G401 (cell line): ENCODE results near the gene FKBP5. TPM values are rescaled to one million over a fixed set of nuclear protein-coding genes. Genes with fewer than 3 reads are reported as not detected.
"Not testable (repeated sequence)": the region's sequence is repeated elsewhere in the genome, so short reads cannot be mapped to it uniquely, and the experiment has no call there.

ENCODE experiments used
- DNase-seq: peaks from one replicate; pipeline ENCODE4 v3.0.0-alpha.2; 2015; ENCODE audit warnings: low spot score
- in situ Hi-C: cut with HindIII; loops from 2 replicates; pipeline ENCODE4 v1.10.0; 2016; ENCODE audit warnings: low sequenced_read_pairs, mixed read lengths
- total RNA-seq: library from RNA; depleted of rRNA; stranded (reverse); fragments of >200 nt; shearing (Covaris generic); gene quantifications from 2 replicates; pipeline ENCODE4 v1.2.3, GENCODE V29; 2014

The FKBP5 gene
- total RNA-seq, 1 experiment from 2014 or later: 33.5 TPM

DNA sequence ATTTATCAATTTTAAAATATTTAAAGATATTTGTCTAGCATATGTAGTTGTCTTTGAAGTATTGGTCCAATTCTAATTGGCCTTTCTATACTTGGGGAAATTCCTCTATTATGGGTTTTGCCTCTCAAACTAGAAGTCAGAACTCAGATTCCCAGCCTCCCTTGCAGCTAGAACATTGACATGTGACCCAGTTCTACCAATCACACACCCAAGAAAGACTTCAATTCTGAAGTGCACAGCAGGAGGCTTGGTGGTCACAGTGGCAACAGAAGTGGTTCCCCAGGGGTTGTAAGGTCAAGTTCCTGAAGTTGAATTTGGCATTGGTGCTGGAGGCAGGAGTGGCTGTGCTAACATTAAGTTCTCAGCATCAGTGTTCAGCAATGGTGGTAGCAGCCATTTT is 14.8 kb upstream of the FKBP5 start:
- DNase-seq: no peak
- in situ Hi-C loops: no loop called here

DNA sequence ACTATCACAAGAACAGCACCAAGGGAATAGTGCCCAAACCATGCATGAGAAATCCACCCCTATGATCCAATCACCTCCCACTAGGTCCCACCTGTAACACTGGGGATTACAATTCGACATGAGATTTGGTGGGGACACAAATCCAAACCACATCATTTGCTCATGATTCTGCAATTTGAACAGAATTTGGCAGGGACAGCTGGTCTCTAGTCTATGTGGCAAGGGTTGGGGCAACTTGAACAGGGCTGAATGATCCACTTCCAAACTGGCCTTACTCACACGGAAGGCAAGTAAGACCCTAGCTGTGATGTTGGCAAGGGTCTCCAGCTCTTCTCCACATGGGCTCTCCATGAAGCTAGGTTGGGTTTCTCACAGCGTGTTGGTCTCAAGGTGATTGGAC is 10.1 kb upstream of the FKBP5 start:
- no peak for DNase-seq
- in situ Hi-C loops: no loop called here

DNA sequence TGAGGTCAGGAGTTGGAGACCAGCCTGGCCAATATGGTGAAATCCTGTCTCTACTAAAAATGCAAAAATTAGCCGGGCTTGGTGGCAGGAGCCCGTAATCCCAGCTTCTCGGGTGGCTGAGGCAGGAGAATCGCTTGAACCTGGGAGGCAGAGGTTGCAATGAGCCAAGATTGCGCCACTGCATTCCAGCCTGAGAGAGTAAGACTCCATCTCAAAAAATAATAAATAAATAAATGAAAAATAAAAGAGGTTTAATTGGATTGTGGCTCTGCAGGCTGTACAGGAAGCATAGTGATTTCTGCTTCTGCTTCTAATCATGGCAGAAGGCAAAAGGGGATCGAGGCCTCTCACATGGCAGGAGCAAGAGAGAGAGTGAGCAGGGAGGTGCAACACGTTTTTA is 9.7 kb upstream of the FKBP5 start:
- DNase-seq, in situ Hi-C loops: not testable (repeated sequence)

DNA sequence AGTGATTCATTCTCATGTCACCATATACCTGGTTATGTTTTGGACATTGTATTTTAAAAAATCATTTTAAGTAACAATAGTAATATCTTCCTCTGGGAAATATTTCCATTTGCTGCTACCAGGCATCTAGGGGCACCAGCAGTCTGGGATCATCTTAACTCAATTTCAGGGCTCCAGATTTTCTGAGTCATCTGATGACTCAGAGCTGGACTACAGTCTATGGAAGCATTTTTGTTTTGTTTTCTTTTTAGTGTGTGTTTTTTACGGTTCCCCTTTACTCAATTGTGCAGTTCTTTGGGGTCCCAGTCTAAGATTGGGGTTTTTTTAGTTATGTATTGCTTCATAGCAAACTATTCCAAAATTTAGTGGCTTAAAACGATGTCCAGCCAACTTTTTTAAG is 5.7 kb upstream of the FKBP5 start:
- no peak for DNase-seq
- in situ Hi-C loops: no loop called here

DNA sequence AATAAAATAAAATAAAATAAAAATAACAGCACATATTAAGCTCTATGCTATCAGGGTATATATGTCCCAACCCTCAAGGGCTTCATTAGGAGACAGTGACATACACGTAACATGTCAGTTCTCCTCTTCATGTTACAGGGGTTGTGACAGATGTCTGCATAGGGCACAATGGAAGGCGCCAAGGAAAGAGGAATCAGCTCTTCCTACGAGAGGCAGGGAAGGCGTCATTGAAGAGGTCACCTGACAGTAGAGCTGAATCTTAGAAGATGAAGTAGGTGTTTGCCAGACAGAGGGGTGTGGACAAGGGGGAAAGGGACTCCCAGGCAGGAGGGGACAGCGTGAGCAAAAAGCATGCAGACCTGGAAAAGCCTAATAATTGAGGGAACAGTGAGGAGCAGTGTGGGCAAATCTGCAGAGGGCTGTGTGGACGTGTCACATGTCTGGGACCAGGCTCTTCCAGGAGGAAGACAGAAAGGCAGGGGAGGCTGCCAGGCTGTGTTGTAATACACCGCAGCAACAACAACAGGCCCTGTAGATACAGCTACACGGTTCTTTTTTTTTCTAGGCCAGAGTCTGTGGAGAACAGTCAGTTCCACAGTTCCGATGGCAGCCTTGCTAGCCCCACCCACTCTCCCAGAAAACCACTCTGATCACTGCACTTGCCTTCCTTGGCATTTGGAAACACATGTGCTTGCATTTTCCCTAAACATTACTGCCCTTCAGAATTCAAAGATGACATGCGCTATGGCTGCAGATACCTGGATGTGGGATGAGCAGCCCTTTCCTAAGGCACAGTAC is 2.5 kb upstream of the FKBP5 start:
- DNase-seq: no peak
- in situ Hi-C loops: no loop called here

DNA sequence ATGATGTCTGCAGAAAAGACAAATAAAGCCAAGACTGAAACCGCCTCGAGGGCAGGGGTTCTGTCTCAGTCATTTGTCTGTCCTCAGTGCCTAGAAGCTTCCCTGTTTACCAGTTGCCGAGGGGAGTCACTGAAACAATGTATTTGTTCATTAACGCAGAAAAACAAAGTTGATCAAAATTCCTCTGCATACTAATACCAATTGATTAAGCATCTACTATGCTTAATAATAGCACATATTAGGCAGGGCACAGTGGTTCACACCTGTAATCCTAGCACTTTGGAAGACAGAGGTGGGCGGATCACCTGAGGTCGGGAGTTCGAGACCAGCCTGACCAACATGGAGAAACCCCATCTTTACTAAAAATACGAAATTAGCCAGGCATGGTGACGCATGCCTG is 1.8 kb upstream of the FKBP5 start:
- no peak for DNase-seq
- in situ Hi-C loops: no loop called here

DNA sequence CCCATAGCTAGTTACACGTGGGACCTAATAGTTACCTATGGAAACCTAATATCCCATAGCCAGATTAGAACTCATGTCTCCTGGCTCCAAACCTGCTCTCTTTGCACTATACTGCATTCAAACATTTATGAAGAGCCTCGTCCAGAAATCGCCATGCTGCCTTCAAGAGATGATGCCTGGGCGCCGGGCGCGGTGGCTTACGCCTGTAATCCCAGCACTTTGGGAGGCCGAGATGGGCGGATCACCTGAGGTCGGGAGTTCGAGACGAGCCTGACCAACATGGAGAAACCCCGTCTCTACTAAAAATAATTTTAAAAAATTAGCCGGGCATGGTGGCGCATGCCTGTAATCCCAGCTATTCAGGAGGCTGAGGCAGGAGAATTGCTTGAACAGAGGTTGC is 1.3 kb upstream of the FKBP5 start:
- DNase-seq, in situ Hi-C loops: not testable (repeated sequence)

DNA sequence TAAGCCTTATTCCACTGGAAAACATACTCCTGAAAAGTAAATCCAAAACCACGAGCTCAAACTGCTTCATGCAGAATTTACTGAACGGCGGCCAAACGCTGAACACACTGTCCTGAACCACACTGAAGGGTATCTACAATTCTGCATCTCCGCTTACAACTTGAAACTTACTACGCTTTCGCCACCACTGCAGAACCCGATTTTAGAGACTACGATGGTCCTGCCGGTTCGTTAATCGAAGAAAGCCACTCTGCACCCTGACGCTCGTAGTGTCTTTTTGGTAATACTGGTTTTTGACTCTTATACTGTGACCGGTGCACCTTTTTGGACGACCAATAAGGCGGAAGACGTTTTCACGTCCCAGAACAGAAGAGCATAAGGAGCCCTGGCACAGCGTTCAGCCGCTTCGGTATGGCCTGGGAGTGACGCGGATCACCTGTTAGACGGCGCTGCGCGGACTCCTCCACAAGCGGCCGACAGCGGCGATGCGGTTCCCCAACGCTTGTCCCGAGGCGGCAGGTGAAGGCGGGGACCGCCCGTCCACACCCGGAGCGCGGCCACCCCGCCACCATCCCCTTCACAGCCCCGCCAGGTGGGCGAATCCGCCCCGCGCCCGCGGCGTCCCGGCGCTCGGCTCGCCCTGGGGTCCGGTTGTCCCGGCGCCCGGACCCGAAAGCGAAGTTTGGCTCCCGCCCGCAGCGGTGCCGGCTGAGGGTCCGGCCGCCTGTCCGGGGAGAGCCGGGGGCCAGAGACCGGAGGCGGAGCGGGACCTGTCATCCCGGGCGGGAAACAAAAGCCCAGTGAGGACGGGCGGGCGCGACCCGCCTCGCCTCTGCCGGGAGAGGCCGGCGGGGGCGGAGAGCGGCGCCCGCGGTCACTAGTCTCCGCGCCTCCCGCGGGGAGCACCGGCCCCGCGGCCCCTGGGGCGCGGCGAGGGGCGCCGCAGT is 784 bp downstream of the FKBP5 start:
- no peak for DNase-seq
- in situ Hi-C loops: no loop called here

DNA sequence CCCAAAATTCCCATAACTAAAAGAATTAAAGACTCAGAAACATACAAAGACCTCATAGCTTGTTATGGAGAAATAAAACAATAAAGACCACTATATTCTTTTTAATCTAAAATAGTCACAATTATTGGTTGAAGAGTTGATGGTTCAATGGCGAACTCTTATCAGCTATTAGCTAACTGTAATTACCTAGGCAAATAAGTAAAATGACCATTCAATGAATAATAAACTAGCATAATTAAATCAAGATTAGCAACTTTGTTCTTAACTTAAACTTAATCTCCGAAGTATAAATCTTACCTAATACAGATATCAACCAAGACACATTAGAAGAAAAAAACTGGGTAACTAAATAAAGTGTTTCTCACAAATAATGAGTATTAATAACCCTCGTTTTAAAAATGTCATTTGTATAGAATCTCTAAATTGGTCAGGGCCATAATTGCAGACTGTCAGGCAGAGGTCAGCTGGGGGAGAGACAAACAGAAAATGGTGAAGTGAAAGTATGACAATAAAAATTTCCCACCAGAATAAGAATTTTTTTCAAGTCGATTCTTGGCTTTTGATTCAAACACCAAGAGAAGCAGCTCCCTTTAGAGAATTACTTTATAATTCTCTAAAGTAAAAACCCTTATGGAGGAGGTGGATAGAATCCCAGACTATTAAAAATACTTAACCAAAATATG is 1.7 kb downstream of the FKBP5 start:
- no peak for DNase-seq
- in situ Hi-C loops: no loop called here

DNA sequence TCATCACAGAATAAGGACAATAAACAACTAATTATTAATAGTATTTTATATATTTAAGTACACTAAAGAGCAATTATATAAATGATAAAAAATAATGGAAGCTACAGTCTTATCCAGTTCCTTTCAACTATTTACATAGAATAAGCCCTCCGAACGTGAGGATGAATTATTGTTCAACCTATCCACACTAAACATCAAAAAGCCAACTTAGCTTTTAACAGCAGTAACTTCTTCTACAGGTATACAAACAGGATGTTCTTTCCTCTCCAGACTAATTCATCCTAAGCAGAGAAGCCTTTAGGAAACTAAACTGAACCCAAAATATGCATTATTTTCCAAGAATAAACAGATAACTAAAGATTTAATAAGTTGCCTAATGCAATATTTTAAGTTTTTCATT is 2.3 kb downstream of the FKBP5 start:
- in situ Hi-C loops: no loop called here
- no peak for DNase-seq

DNA sequence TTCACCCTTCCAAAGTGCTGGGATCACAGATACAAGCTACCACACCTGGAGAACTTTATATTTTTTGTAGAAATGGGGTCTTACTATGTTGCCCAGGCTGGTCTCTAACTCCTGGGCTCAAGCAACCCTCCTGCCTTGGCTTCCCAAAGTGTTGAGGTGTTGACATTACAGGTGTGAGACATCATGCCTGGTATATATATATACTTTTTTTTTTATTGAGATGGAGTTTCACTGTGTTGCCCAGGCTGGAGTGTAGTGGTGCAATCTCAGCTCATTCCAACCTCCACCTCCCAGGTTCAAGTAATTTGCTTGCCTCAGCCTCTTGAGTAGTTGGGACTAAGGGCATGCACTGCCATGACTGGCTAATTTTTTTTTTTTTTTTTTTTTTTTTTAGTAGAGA is 5.4 kb downstream of the FKBP5 start:
- DNase-seq: no peak
- in situ Hi-C loops: no loop called here

DNA sequence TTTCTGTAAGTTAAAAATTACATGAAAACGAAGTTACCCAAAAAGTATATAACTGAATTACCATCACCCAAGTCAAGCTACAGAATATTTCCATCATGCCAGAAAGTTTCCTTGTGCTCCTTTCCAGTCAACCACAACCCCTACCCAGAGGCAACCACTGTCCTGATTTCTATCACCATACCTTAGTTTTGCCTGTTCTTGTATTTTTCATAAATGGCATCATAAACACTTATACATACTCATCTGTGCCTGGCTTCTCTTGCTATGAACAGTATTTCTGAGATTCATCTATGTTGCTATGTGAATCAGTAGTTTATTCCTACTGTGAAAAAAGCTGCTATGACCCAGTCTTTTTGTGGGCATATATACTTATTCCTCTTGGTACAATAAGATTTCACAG is 7.4 kb downstream of the FKBP5 start:
- in situ Hi-C loops: no loop called here
- no peak for DNase-seq

DNA sequence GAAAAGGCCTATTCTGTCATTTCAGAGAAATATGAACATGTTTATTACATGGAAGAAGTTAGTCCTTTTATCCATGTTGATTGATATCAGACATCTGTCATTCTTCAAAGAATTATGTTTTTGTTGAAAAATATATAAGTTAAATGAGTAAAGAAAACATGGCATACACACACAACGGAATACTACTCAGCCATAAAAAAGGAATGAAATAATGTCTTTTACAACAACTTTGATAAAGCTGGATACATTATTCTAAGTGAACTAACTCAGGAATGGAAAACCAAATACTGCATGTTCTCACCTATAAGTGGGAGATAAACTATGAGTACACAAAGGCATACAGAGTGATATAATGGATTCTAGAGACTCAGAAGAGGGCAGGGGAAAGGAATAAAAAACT is 9.3 kb downstream of the FKBP5 start:
- DNase-seq: no peak
- in situ Hi-C loops: no loop called here

DNA sequence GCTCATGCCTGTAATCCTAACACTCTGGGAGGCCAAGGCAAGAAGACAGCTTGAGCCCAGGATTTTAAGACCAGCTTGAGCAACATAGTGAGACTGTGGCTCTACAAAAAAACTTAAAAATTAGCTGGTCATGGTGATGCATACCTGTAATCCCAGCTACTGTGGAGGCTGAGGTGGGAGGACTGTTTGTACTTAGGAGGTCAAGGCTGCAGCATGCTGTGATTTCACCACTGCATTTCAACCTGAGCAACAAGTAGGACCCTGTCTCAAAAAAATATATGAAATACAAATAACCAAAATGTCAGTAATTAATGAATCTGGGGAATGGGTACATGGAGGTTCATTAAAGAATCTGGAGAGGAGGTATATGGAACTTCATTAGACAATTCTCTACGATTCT is 9.9 kb downstream of the FKBP5 start:
- no peak for DNase-seq
- in situ Hi-C loops: no loop called here

DNA sequence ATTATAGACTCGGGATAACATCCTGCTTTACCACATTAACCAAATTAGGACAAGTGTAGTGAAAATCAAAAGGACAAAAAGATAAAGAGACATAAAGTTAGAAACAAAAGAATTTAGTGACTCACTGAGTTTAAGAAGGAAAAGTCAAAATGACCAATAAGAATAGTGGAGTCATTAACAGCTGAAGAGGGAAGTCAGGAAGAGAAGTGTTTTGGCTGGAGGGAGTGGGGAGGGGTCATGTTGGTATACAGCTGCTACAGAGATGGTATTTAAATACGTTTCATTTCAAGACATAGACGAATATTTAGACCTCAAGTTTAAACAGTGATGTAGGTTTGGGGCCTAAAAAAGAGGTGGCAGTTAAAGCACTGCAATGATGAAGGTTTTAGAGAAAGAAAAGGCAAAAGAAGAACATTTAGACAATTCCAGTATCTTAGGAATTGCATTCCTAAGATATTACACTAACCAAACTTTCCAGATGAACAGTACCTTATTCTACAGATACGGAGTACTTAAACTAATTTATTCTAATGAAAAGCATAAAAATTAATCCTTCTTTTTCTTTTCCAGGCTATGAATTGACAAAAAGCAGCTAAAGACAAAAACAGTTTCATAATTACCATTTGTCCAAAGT is 10.6 kb downstream of the FKBP5 start:
- in situ Hi-C loops: no loop called here
- no peak for DNase-seq

DNA sequence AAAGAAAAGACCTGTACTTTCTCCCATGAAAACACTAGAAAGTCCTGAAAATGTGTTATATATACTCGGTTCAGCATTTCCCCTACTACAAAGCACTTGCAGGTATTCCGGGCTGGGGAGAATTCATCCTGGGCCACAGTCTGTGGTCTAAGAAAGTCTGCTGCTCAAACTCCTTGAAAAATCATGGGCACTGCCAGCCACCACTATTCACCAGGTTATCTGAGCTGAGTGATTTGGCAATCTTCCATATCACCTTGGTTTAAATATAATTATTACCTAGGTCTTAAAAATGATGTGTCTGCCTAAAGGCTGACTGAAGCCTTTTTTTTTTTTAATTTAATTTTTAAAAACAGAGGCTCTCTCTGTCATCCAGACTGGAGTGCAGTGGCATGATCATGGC is 11.3 kb downstream of the FKBP5 start:
- no peak for DNase-seq
- in situ Hi-C loops: no loop called here

DNA sequence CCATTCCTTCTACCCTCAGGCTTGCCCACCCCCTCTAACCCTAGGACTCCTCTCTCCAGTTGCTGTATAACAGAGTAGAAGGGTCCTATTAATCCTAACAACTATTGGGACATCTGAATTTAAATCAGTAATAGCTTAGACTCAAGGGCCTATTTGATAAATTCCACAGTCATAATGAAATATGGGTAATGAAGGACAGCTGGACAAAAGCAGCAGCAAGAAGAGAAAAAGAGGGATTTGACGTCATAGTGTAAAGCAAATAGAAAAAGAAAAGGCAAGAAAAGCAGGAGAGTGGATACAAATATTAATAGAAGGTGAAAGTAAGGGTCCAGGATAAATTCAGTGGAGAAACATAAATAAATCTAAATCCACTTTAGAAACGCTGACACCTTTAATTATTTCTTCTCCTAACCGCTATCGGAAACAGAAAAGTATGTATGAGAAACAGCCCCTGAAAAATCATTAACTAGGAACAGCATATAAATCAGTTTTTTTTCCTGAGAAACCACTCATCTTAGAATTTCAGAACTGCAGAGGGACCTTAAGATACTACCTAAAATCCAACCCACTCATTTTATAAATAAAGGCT is 12.8 kb downstream of the FKBP5 start:
- DNase-seq: no peak
- in situ Hi-C loops: no loop called here

DNA sequence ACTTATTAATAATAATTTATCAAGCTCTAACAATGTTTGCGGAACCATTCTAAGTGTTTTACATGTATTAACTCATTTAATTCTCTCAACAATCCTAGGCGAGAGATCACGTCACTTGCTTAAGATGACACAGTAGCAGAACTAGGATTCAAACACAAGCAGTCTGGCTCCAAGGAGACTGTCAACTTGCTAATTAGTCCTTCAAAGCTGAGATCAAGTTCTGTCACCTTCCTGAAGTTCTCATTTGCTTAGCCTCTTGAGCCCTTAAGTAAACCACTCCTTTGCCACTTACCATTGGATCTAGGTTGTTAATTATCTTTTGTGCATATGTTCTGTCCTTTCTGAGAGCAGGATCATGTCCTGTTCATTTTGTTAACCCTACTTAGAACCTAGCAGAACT is 14.1 kb downstream of the FKBP5 start:
- DNase-seq: no peak
- in situ Hi-C loops: no loop called here

DNA sequence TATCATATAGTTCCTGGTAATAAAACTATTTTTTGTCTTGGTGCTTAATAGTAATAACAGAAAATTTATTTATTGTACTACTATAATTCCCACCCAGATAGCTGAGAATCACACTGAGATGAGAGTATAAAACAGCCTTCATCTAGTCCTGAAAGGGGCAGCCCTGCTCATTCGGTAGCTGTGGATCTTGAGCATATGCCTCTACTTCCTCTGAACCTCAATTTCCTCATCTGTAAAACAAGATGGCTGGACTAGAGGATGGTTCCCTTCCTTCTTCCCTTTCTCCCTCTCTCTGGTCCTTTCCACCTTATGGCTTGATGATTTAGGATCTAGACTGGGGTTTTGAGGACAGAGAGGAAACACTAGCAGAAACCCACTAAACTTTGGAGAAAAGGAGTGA is 15.0 kb downstream of the FKBP5 start:
- no peak for DNase-seq
- in situ Hi-C loops: no loop called here
